Stomach (tissue), 9 donors: ENCODE results near the gene CTXN2. TPM values are rescaled to one million over a fixed set of nuclear protein-coding genes. Genes with fewer than 3 reads are reported as not detected.

ENCODE experiments used
- DNase-seq, 2 donors: peaks; one replicate each; pipeline versions ENCODE4 v3.0.0 to v3.0.0-alpha.2; 2013 to 2019
- H3K27ac ChIP-seq, 5 donors: fragments of 200-600 bp in 4 of 5; sonication (generic) in 4 of 5; one replicate each; pipeline ENCODE4 v1.5.1; 2013 to 2019; ENCODE audit warnings: mild to moderate bottlenecking in 1 of 5, moderate library complexity in 1 of 5
- H3K27me3 ChIP-seq, 3 donors: fragments of 200-600 bp; sonication (generic); one replicate each; pipeline ENCODE4 v1.5.1; 2017 to 2019; ENCODE audit warnings: mixed run types in 1 of 3
- H3K36me3 ChIP-seq, 4 donors: fragments of 200-600 bp; sonication (generic); 1 replicate in 3 of 4; 2 replicates in 1 of 4; pipeline ENCODE4 v1.5.1; 2016 to 2019
- H3K4me1 ChIP-seq, 4 donors: fragments of 200-600 bp; sonication (generic); one replicate each; pipeline ENCODE4 v1.5.1; 2016 to 2019
- H3K4me3 ChIP-seq, 4 donors: fragments of 200-600 bp; sonication (generic) in 3 of 4; one replicate each; pipeline ENCODE4 v1.5.1; 2016 to 2019; ENCODE audit warnings: mild to moderate bottlenecking in 1 of 4
- H3K9me3 ChIP-seq, 4 donors: fragments of 200-600 bp; sonication (generic); one replicate each; pipeline ENCODE4 v1.5.1; 2016 to 2019
- CTCF ChIP-seq, 7 experiments: fragments of 450-650 bp in 4 of 7; fragments of 200-600 bp in 3 of 7; sonication (generic) in 3 of 7; IDR thresholded peaks; one replicate each; pipeline ENCODE4 v1.5.1; 2016 to 2019; ENCODE audit warnings: antibody characterized with exemption in 7 of 7, control low read depth in 2 of 7, mild to moderate bottlenecking in 1 of 7
- EP300 ChIP-seq: sonication (generic); formaldehyde crosslinking; IDR thresholded peaks from one replicate; pipeline ENCODE4 v1.6.1; 2017; ENCODE audit warnings: antibody characterized with exemption
- POLR2A ChIP-seq, 4 donors: fragments of 450-650 bp; IDR thresholded peaks; one replicate each; pipeline ENCODE4 v1.6.1; 2016; ENCODE audit warnings: antibody characterized with exemption in 4 of 4, control low read depth in 2 of 4, mild to moderate bottlenecking in 1 of 4, moderate library complexity in 1 of 4
- POLR2AphosphoS5 ChIP-seq, 3 donors: sonication (generic); formaldehyde crosslinking; IDR thresholded peaks; one replicate each; pipeline ENCODE4 v1.6.1; 2016; ENCODE audit warnings: antibody characterized with exemption in 3 of 3
- WGBS, 5 donors: extraction: QIAGEN DNeasy Blood & Tissue Kit in 3 of 5; methylation state at CpG; one replicate each; pipeline versions ENCODE4 v1.1.5 to v1.1.7; 2013 to 2018; 5-methylcytosine and 5-hydroxymethylcytosine counted together
- intact Hi-C: fragments of 100-400 bp; cut with DNase I; formaldehyde crosslinking; loops from one replicate; pipeline ENCODE4 v1.15.1; 2023; ENCODE audit warnings: low total_unique reads
- polyA plus RNA-seq, 3 donors: library from polyadenylated mRNA; stranded (reverse); fragments of 200-250 nt; gene quantifications; one replicate each; pipeline ENCODE4 v1.2.3, GENCODE V29; 2013
- total RNA-seq, 5 donors: library from RNA; depleted of rRNA; stranded (reverse); fragments of >200 nt; gene quantifications; one replicate each; pipeline versions ENCODE4 v1.1.0 to v1.2.3, GENCODE V29; 2014 to 2016
- donor health status: healthy with polysubstance abuse.
- donor health status: Bipolar disorder and iron deficiency.
- donor health status: healthy.

The CTXN2 gene
- total and polyA plus RNA-seq, 8 donors, result 0.05 to 0.18 TPM; not detected in 6

- Histone ChIP-seq H3K4me1 (no peaks in the 10 kb centered on the region), H3K27ac (no peak overlapping the region), H3K4me3 (no peak overlapping the region), H3K9me3 (no peaks in the 10 kb centered on the region), H3K27me3 (no peaks in the 10 kb centered on the region), H3K36me3 (no peaks in the 10 kb centered on the region)
- 23 to 45% (median 37%) methylated on average over 1 of the region's 1 CpG for WGBS, 5 donors
- DNase-seq, result no peak
- intact Hi-C loops, result no loop called here
- TF ChIP-seq CTCF (IDR thresholded peaks at IDR 0.05), result no peak
- no peak for TF ChIP-seq POLR2A (IDR thresholded peaks at IDR 0.05)
- TF ChIP-seq EP300, result no peak
- no peak for TF ChIP-seq POLR2AphosphoS5 (IDR thresholded peaks at IDR 0.05)
Observed at GRCh38 chr15:48221261-48221660, 29.8 kb downstream of the CTXN2 start.

GRCh38 chr15:48221885-48222284 is 30.4 kb downstream of the CTXN2 start:
- Histone ChIP-seq H3K4me1 (no peaks in the 10 kb centered on the region), H3K36me3 (no peaks in the 10 kb centered on the region), H3K4me3 (no peak overlapping the region), H3K9me3 (no peaks in the 10 kb centered on the region), H3K27me3 (no peaks in the 10 kb centered on the region), H3K27ac (no peak overlapping the region)
- TF ChIP-seq POLR2AphosphoS5 (IDR thresholded peaks at IDR 0.05), result no peak
- no peak for TF ChIP-seq EP300
- TF ChIP-seq POLR2A (IDR thresholded peaks at IDR 0.05), result no peak
- TF ChIP-seq CTCF (IDR thresholded peaks at IDR 0.05), result no peak
- WGBS, 5 donors, result 79 to 93% (median 87%) methylated on average over 4 of the region's 4 CpGs
- no peak for DNase-seq
- intact Hi-C loops, result no loop called here

DNA sequence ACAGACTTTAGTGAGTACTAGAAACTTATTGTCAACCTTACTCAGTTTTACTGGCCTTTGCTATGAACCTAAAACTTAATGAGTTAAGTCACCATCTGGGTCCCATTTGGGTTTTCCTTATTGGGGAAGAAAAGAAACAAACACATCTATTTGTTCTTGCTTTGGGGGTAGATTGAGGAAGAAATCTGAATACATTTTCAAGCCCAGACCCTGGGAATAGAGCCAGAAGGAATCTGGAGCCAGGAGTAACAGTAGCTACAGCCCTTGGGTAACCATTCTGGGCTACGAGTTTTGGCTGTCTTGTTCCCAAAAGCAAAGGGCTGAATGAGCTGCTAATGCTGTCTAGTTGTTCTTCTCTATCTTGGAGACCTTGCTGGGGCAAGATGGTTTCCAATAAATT is 31.2 kb downstream of the CTXN2 start:
- H3K9me3 ChIP-seq, result no peaks in the 10 kb centered on the region
- WGBS, 5 donors, result 35 to 67% (median 44%) methylated on average over 1 of the region's 1 CpG
- no peak for DNase-seq
- intact Hi-C loops, result no loop called here
- H3K36me3 ChIP-seq, result no peaks in the 10 kb centered on the region
- no peaks in the 10 kb centered on the region for H3K27me3 ChIP-seq
- H3K4me3 ChIP-seq, result no peak overlapping the region
- TF ChIP-seq POLR2A (IDR thresholded peaks at IDR 0.05) (no peak), POLR2AphosphoS5 (IDR thresholded peaks at IDR 0.05) (no peak), EP300 (no peak), CTCF (IDR thresholded peaks at IDR 0.05) (no peak)
- no peaks in the 10 kb centered on the region for H3K4me1 ChIP-seq
- no peak overlapping the region for H3K27ac ChIP-seq

GRCh38 chr15:48225771-48226170 is 34.3 kb downstream of the CTXN2 start:
- TF ChIP-seq POLR2A (IDR thresholded peaks at IDR 0.05) (no peak), POLR2AphosphoS5 (IDR thresholded peaks at IDR 0.05) (no peak)
- intact Hi-C loops, result no loop called here
- WGBS, 5 donors, result 34 to 56% (median 44%) methylated on average over 3 of the region's 3 CpGs

DNA sequence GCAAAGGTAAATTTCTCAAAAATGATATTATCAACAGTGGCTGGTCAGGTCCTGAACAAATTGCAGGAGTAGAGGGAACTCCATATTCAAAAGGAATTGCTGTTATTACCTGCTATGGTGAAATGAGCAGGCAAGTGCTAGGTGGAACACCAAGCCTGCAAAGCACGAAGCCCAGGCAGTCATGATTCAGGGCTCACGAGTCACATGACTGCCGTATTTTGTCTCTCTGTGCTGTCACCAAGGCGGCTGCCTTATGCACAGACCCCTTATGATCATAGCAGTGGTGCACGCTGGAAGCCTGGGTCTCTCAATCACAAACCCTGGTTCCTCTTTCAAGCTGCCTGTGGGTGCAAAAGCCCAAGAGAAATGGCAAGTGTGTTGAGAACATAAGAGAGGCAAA is 39.0 kb downstream of the CTXN2 start:
- H3K36me3 ChIP-seq, result no peaks in the 10 kb centered on the region
- no peak overlapping the region for H3K27ac ChIP-seq
- no peak overlapping the region for H3K4me3 ChIP-seq
- TF ChIP-seq EP300 (no peak), POLR2AphosphoS5 (IDR thresholded peaks at IDR 0.05) (no peak), POLR2A (IDR thresholded peaks at IDR 0.05) (no peak), CTCF (IDR thresholded peaks at IDR 0.05) (no peak)
- H3K4me1 ChIP-seq, result no peaks in the 10 kb centered on the region
- 82 to 91% (median 87%) methylated on average over 5 of the region's 5 CpGs for WGBS, 5 donors
- H3K9me3 ChIP-seq, result no peaks in the 10 kb centered on the region
- no peak for DNase-seq
- no peaks in the 10 kb centered on the region for H3K27me3 ChIP-seq
- intact Hi-C loops, result no loop called here

More at GRCh38 chr15:48225771-48226170, 34.3 kb downstream of the CTXN2 start:
- no peak overlapping the region for H3K27ac ChIP-seq
- no peaks in the 10 kb centered on the region for H3K36me3 ChIP-seq
- H3K4me3 ChIP-seq, result no peak overlapping the region
- no peak for DNase-seq
- H3K27me3 ChIP-seq, result no peaks in the 10 kb centered on the region
- no peaks in the 10 kb centered on the region for H3K4me1 ChIP-seq
- no peaks in the 10 kb centered on the region for H3K9me3 ChIP-seq
